GM12878 (cell line): Measurements from ENCODE around the gene GDPD2. TPM values are rescaled to one million over a fixed set of nuclear protein-coding genes. Genes with fewer than 3 reads are reported as not detected.

Experiments
- ATAC-seq: fragments of 200-7000 bp; cut with Tn5 transposase; 3 replicates; pipeline ENCODE4 v1.9.1; 2020; ENCODE audit warnings: mild to moderate bottlenecking, moderate library complexity
- BruUV-seq: library from RNA; stranded (reverse); fragments of 400-500 nt; replicated peaks from 2 replicates; lab custom pipeline; 2021; lab: Mats Ljungman, UMichigan
- CTCF ChIA-PET: fragments of 300-600 bp; sonication (Branson Sonifier 250); formaldehyde crosslinking; extraction: SDS; loops from one replicate; lab custom pipeline; 2021; ENCODE audit warnings: inconsistent platforms; lab: Yijun Ruan, JAX
- POLR2A ChIA-PET: fragments of 350-600 bp; formaldehyde crosslinking; extraction: SDS; loops from one replicate; lab custom pipeline; 2021; ENCODE audit warnings: inconsistent platforms; lab: Charles Lee
- RAD21 ChIA-PET: fragments of 300-600 bp; sonication (Branson Sonifier 250); formaldehyde crosslinking; loops from one replicate; lab custom pipeline; 2023; ENCODE audit warnings: antibody characterized with exemption; ENCODE audit not compliant: unreplicated experiment; lab: Charles Lee
- SMC1A ChIA-PET: fragments of 300-600 bp; sonication (Branson Sonifier 250); formaldehyde crosslinking; loops from one replicate; lab custom pipeline; 2023; ENCODE audit not compliant: unreplicated experiment, uncharacterized antibody; lab: Charles Lee
- DNase-seq: peaks from one replicate; pipeline ENCODE4 v3.0.0-alpha.2; 2011; ENCODE audit warnings: low read depth, low spot score
- FAIRE-seq: peaks from 3 replicates; lab custom pipeline; 2011; peaks lifted over from hg19 to GRCh38; lab: Jason Lieb, UNC
- H2AFZ ChIP-seq: 2 replicates; pipeline ENCODE4 v1.6.0; 2011; ENCODE audit warnings: low read depth, low read length, control low read depth; ENCODE audit not compliant: control insufficient read depth
- H3K27ac ChIP-seq: 2 replicates; pipeline ENCODE4 v1.5.1; 2011; ENCODE audit warnings: control low read depth; ENCODE audit not compliant: control insufficient read depth, insufficient read depth
- H3K27me3 ChIP-seq, 2 experiments: replicated peaks in 1 of 2; 2 replicates each; pipeline versions ENCODE4 v1.6.0 to v1.6.1; 2011; ENCODE audit warnings: low read length in 1 of 2; ENCODE audit not compliant: control insufficient read depth in 2 of 2, insufficient read depth in 2 of 2
- H3K36me3 ChIP-seq, 2 experiments: 2 replicates each; pipeline ENCODE4 v1.5.1; 2011; ENCODE audit warnings: low read length in 1 of 2; ENCODE audit not compliant: control insufficient read depth in 2 of 2, insufficient read depth in 2 of 2
- H3K4me1 ChIP-seq: 2 replicates; pipeline ENCODE4 v1.6.1; 2011; ENCODE audit warnings: mild to moderate bottlenecking, low read length, moderate library complexity, mixed read lengths; ENCODE audit not compliant: control insufficient read depth, insufficient read depth
- H3K4me2 ChIP-seq: 2 replicates; pipeline ENCODE4 v1.6.0; 2011; ENCODE audit warnings: control low read depth; ENCODE audit not compliant: control insufficient read depth, insufficient read depth
- H3K4me3 ChIP-seq: fragments of 200-600 bp; sonication (generic); 2 replicates; pipeline ENCODE4 v1.5.1; 2016
- H3K79me2 ChIP-seq: 2 replicates; pipeline ENCODE4 v1.6.0; 2011; ENCODE audit warnings: low read length; ENCODE audit not compliant: control insufficient read depth, insufficient read depth
- H3K9ac ChIP-seq: 2 replicates; pipeline ENCODE4 v1.8.0; 2011; ENCODE audit warnings: low read length, control low read depth, mixed read lengths; ENCODE audit not compliant: control insufficient read depth, insufficient read depth
- H3K9me3 ChIP-seq: replicated peaks from 3 replicates; pipeline ENCODE4 v1.5.1; 2011; ENCODE audit warnings: mild to moderate bottlenecking, low read length; ENCODE audit not compliant: control insufficient read depth, insufficient read depth
- H4K20me1 ChIP-seq: 2 replicates; pipeline ENCODE4 v1.6.0; 2011; ENCODE audit not compliant: control insufficient read depth, insufficient read depth
- CTCF ChIP-seq, 3 experiments: IDR thresholded peaks in 2 of 3; conservative IDR thresholded peaks in 1 of 3; 2 replicates each; pipeline ENCODE4 v1.5.1; 2011; ENCODE audit warnings: low read depth in 3 of 3, low read length in 3 of 3, mild to moderate bottlenecking in 3 of 3, control low read depth in 2 of 3, moderate library complexity in 2 of 3, inconsistent platforms in 1 of 3, mixed read lengths in 1 of 3; ENCODE audit not compliant: control insufficient read depth in 2 of 3, insufficient read depth in 1 of 3; ENCODE audit errors: extremely low read depth in 1 of 3
- GABPA ChIP-seq: IDR thresholded peaks from 2 replicates; pipeline ENCODE4 v1.6.1; 2014; ENCODE audit warnings: antibody characterized with exemption, low read depth, mild to moderate bottlenecking, inconsistent platforms
- RAD21 ChIP-seq: IDR thresholded peaks from 2 replicates; pipeline ENCODE4 v1.6.1; 2011; ENCODE audit warnings: mild to moderate bottlenecking, low read depth, low read length, moderate library complexity; ENCODE audit not compliant: insufficient read depth
- SMC3 ChIP-seq: IDR thresholded peaks from 2 replicates; pipeline ENCODE4 v1.6.1; 2011; ENCODE audit warnings: low read length, improper control_type of control experiment, borderline replicate concordance
- WGBS: methylation state at CpG from one replicate; pipeline ENCODE4 v1.1.6; 2016; ENCODE audit warnings: low lambda C conversion rate; ENCODE audit not compliant: insufficient replicate concordance, insufficient coverage; ENCODE audit errors: missing lambda C conversion rate; 5-methylcytosine and 5-hydroxymethylcytosine counted together
- in situ Hi-C: fragments of 300-500 bp; cut with MboI; formaldehyde crosslinking; loops from 9 replicates; pipeline ENCODE4 v1.14.3; 2018; ENCODE audit warnings: mixed read lengths
- intact Hi-C: fragments of 100-400 bp; cut with micrococcal nuclease; formaldehyde crosslinking; loops from one replicate; pipeline ENCODE4 v1.14.2; 2022; ENCODE audit not compliant: unreplicated experiment
- polyA plus RNA-seq, 11 experiments: library from polyadenylated mRNA; depleted of rRNA in 4 of 11; unstranded in 6 of 11; stranded (reverse) in 5 of 11; fragments of >200 nt; fragmentation: Nextera tagmentation in 4 of 11; fragmentation: Illumina TruSeq in 1 of 11; extraction: Ambion mirVana in 4 of 11; extraction: Trizol in 1 of 11; gene quantifications; 1 replicate in 1 of 11; 2 replicates in 10 of 11; pipeline versions ENCODE4 v1.2.1 to v1.2.3, GENCODE V29; 2011 to 2016; ENCODE audit warnings: inconsistent platforms in 2 of 11, missing spikeins in 2 of 11, low read depth in 1 of 11
- total RNA-seq, 4 experiments: library from RNA; depleted of rRNA in 3 of 4; stranded (reverse); fragments of >200 nt in 3 of 4; fragmentation: Illumina TruSeq in 1 of 4; extraction: Trizol in 1 of 4; gene quantifications; 2 replicates each; pipeline versions ENCODE4 v1.2.1 to v1.2.3, GENCODE V29; 2013 to 2021

Gene GDPD2
- total and polyA plus RNA-seq, 10 of the 15 experiments (the other 5 are each of a cell fraction or from before 2014, with no cell fraction given): 0.04 to 0.11 (median 0.09) TPM; not detected in 7

- FAIRE-seq: no peak
- peak; percentile 34; the same call in 1 of the 2 replicates for TF ChIP-seq SMC3
- TF ChIP-seq GABPA: no peak
- peak; percentile 53 to 68 (median 56) for TF ChIP-seq CTCF (IDR thresholded peaks at IDR 0.05 in 2 of 3, conservative IDR thresholded peaks at IDR 0.05 in 1 of 3; ENCODE audit: control insufficient read depth in 2 of 3, extremely low read depth in 1 of 3, insufficient read depth in 1 of 3, low read depth in 3 of 3, low read length in 3 of 3)
- 0 out of 2 replicates have a peak, but pooled peaks have one; percentile 31 for TF ChIP-seq RAD21
- TF ChIP-seq, all 136 proteins: peak for 3
- DNase-seq: no peak
- no TSS peak for BruUV-seq
- H3K4me3 ChIP-seq: peak overlapping the region; percentile 27; the same call in 1 of the 2 replicates
- POLR2A ChIA-PET: interaction anchor here (0.6 kb wide), 1 partner anchor 766 kb away, joined by 4 read pairs; no protein-coding TSS in a partner anchor
- intact Hi-C loops (no loop called here), in situ Hi-C loops (loop anchor here (10.0 kb wide), 1 partner anchor 213 kb away; no protein-coding TSS in a partner anchor)
- RAD21 ChIA-PET: interaction anchor here (1.0 to 1.7 kb wide), 4 partner anchors 17 to 213 kb away, joined by 3 to 6 read pairs (median 4); no protein-coding TSS in a partner anchor
- H3K4me1 ChIP-seq: peaks cover 12% of the 10 kb centered on the region
- SMC1A ChIA-PET: interaction anchor here (1.1 kb wide), 1 partner anchor 17 kb away, joined by 3 read pairs; no protein-coding TSS in a partner anchor
- H3K9ac ChIP-seq: no peak overlapping the region
- peak; percentile 37 for ATAC-seq
- H4K20me1 ChIP-seq: no peaks in the 10 kb centered on the region
- H3K4me2 ChIP-seq: peak overlapping the region; percentile 71
- no peak overlapping the region for H3K27ac ChIP-seq
- 44% methylated on average over 30 of the region's 39 CpGs for WGBS
- CTCF ChIA-PET: interaction anchor here (0.6 to 2.1 kb wide), 10 partner anchors 8 to 212 kb away, joined by 3 to 12 read pairs (median 4); partner anchors contain the start of gene DLG3
- H2AFZ ChIP-seq: peak overlapping the region; percentile 10
- H3K9me3 ChIP-seq: no peaks in the 10 kb centered on the region
- H3K36me3 ChIP-seq: no peaks in the 10 kb centered on the region
- H3K27me3 ChIP-seq: no peaks in the 10 kb centered on the region
- H3K79me2 ChIP-seq: no peaks in the 10 kb centered on the region
Observed at GRCh38 chrX:70452143-70452733, 29.1 kb downstream of the GDPD2 start.
